SK-N-SH (cell line): ENCODE measurements around the gene SP1. TPM values are rescaled to one million over a fixed set of nuclear protein-coding genes. Genes with fewer than 3 reads are reported as not detected.

ENCODE experiments used
- CTCF ChIA-PET: fragments of 300-600, 350-600 bp; formaldehyde crosslinking; extraction: SDS; loops from one replicate; lab custom pipeline; 2021; lab: Yijun Ruan, JAX
- POLR2A ChIA-PET: fragments of 350-600 bp; sonication (Branson Sonifier 250); formaldehyde crosslinking; extraction: SDS; loops from one replicate; lab custom pipeline; 2020; ENCODE audit warnings: antibody characterized with exemption, inconsistent platforms; lab: Yijun Ruan, JAX
- DNase-seq: peaks from one replicate; pipeline ENCODE4 v3.0.0; 2012
- H2AFZ ChIP-seq: fragments of 200-600 bp; sonication (generic); 2 replicates; pipeline ENCODE4 v1.8.1; 2016; ENCODE audit warnings: antibody characterized with exemption, mild to moderate bottlenecking, low read depth
- H3F3A ChIP-seq: fragments of 200-600 bp; sonication (generic); replicated peaks from 2 replicates; pipeline ENCODE3; 2016; ENCODE audit warnings: antibody characterized with exemption, mild to moderate bottlenecking; ENCODE audit not compliant: insufficient read depth
- H3K27ac ChIP-seq, 2 experiments: fragments of 200-500 bp in 1 of 2; fragments of 200-600 bp in 1 of 2; sonication (Bioruptor generic) in 1 of 2; sonication (generic), shearing (Covaris generic) in 1 of 2; 2 replicates each; pipeline versions ENCODE4 v1.5.1 to v1.6.1; 2014 to 2016; ENCODE audit warnings: low read depth in 2 of 2, inconsistent platforms in 1 of 2, low read length in 1 of 2, mild to moderate bottlenecking in 1 of 2, mixed read lengths in 1 of 2
- H3K27me3 ChIP-seq: fragments of 200-600 bp; sonication (generic), shearing (Covaris generic); 2 replicates; pipeline ENCODE4 v1.6.1; 2016; ENCODE audit warnings: mixed run types; ENCODE audit not compliant: insufficient read depth
- H3K36me3 ChIP-seq, 2 experiments: fragments of 200-500 bp in 1 of 2; fragments of 200-600 bp in 1 of 2; sonication (Bioruptor generic) in 1 of 2; sonication (generic) in 1 of 2; replicated peaks in 1 of 2; 2 replicates each; pipeline versions ENCODE3 to v1.5.1; 2014 to 2016; ENCODE audit warnings: low read length in 1 of 2, mild to moderate bottlenecking in 1 of 2; ENCODE audit not compliant: insufficient read depth in 2 of 2, control insufficient read depth in 1 of 2
- H3K4me1 ChIP-seq, 2 experiments: fragments of 200-500 bp in 1 of 2; fragments of 200-600 bp in 1 of 2; sonication (Bioruptor generic) in 1 of 2; sonication (generic), shearing (Covaris generic) in 1 of 2; 2 replicates each; pipeline versions ENCODE4 v1.5.1 to v1.6.1; 2014 to 2016; ENCODE audit warnings: low read depth in 1 of 2, low read length in 1 of 2, mixed run types in 1 of 2; ENCODE audit not compliant: insufficient read depth in 2 of 2, control insufficient read depth in 1 of 2
- H3K4me2 ChIP-seq: fragments of 200-600 bp; sonication (generic), shearing (Covaris generic); 2 replicates; pipeline ENCODE4 v1.6.1; 2017; ENCODE audit warnings: mixed run types
- H3K4me3 ChIP-seq, 2 experiments: fragments of 200-500 bp in 1 of 2; fragments of 200-600 bp in 1 of 2; sonication (Bioruptor generic) in 1 of 2; sonication (generic), shearing (Covaris generic) in 1 of 2; 2 replicates each; pipeline versions ENCODE4 v1.5.1 to v1.8.1; 2014 to 2016; ENCODE audit warnings: low read depth in 2 of 2, inconsistent platforms in 1 of 2, low read length in 1 of 2, mild to moderate bottlenecking in 1 of 2, mixed read lengths in 1 of 2, moderate library complexity in 1 of 2
- H3K79me2 ChIP-seq: fragments of 200-600 bp; sonication (generic); 2 replicates; pipeline ENCODE4 v1.8.1; 2017; ENCODE audit warnings: mild to moderate bottlenecking; ENCODE audit not compliant: insufficient read depth
- H3K9ac ChIP-seq: fragments of 200-600 bp; sonication (generic); 2 replicates; pipeline ENCODE4 v1.6.1; 2017; ENCODE audit warnings: mixed run types
- H3K9me2 ChIP-seq: fragments of 200-600 bp; sonication (generic); 2 replicates; pipeline ENCODE4 v1.6.1; 2017; ENCODE audit warnings: mixed run types
- H3K9me3 ChIP-seq: fragments of 200-600 bp; sonication (generic); 2 replicates; pipeline ENCODE4 v1.6.1; 2017; ENCODE audit warnings: mixed run types, mild to moderate bottlenecking, moderate library complexity
- H4K20me1 ChIP-seq: fragments of 200-600 bp; sonication (generic); 2 replicates; pipeline ENCODE4 v1.6.1; 2017; ENCODE audit warnings: mild to moderate bottlenecking, mixed run types; ENCODE audit not compliant: insufficient read depth
- CHD2 ChIP-seq: fragments of 150-350 bp; IDR thresholded peaks from 2 replicates; pipeline ENCODE4 v1.6.1; 2018; ENCODE audit warnings: low read length; ENCODE audit not compliant: partially characterized antibody
- ELF1 ChIP-seq: IDR thresholded peaks from 2 replicates; pipeline ENCODE4 v1.4.0; 2012
- EP300 ChIP-seq, 2 experiments: IDR thresholded peaks; 2 replicates each; pipeline versions ENCODE4 v1.4.0 to v1.6.1; 2012; ENCODE audit warnings: borderline replicate concordance in 1 of 2, low read depth in 1 of 2, low read length in 1 of 2
- EZH2phosphoT487 ChIP-seq: fragments of 200-600 bp; sonication (generic); IDR thresholded peaks from 2 replicates; pipeline ENCODE4 v1.6.1; 2017; ENCODE audit warnings: low read depth, mixed run types, mild to moderate bottlenecking, antibody characterized with exemption, moderate library complexity, borderline replicate concordance
- FOSL2 ChIP-seq: IDR thresholded peaks from 2 replicates; pipeline ENCODE4 v1.4.0; 2012; ENCODE audit warnings: low read depth, mild to moderate bottlenecking, moderate library complexity, borderline replicate concordance
- FOXJ3 ChIP-seq: sonication (generic); formaldehyde crosslinking; IDR thresholded peaks from 2 replicates; pipeline ENCODE4 v1.5.1; 2020; ENCODE audit warnings: mild to moderate bottlenecking, missing genetic modification reagents
- GABPA ChIP-seq: IDR thresholded peaks from 2 replicates; pipeline ENCODE4 v1.4.0; 2012; ENCODE audit warnings: low read depth, mild to moderate bottlenecking
- GATA2 ChIP-seq: sonication (generic); formaldehyde crosslinking; IDR thresholded peaks from 2 replicates; pipeline ENCODE4 v1.5.0; 2020; ENCODE audit warnings: mild to moderate bottlenecking, missing genetic modification reagents
- IRF3 ChIP-seq: fragments of 150-350 bp; IDR thresholded peaks from 2 replicates; pipeline ENCODE4 v1.6.1; 2016; ENCODE audit warnings: mild to moderate bottlenecking, low read depth, low read length
- JUND ChIP-seq: IDR thresholded peaks from 2 replicates; pipeline ENCODE4 v1.4.0; 2012
- MAX ChIP-seq: IDR thresholded peaks from 2 replicates; pipeline ENCODE4 v1.4.0; 2012; ENCODE audit warnings: low read depth
- MEF2A ChIP-seq: IDR thresholded peaks from 2 replicates; pipeline ENCODE4 v1.4.0; 2012; ENCODE audit warnings: low read depth, borderline replicate concordance
- NRF1 ChIP-seq: IDR thresholded peaks from 2 replicates; pipeline ENCODE4 v1.6.1; 2012; ENCODE audit warnings: low read depth, mild to moderate bottlenecking, low read length
- PBX3 ChIP-seq: IDR thresholded peaks from 2 replicates; pipeline ENCODE4; 2012
- POLR2AphosphoS5 ChIP-seq: IDR thresholded peaks from 2 replicates; pipeline ENCODE4 v1.6.1; 2012; ENCODE audit warnings: low read depth, low read length
- RCOR1 ChIP-seq: fragments of 150-350 bp; IDR thresholded peaks from 2 replicates; pipeline ENCODE4 v1.6.1; 2017; ENCODE audit warnings: antibody characterized with exemption, low read length
- RFX5 ChIP-seq: IDR thresholded peaks from 2 replicates; pipeline ENCODE4 v1.6.1; 2012; ENCODE audit warnings: mild to moderate bottlenecking, improper control_type of control experiment, low read length
- RXRA ChIP-seq: IDR thresholded peaks from 2 replicates; pipeline ENCODE4 v1.4.0; 2012; ENCODE audit warnings: low read depth, mild to moderate bottlenecking, borderline replicate concordance
- SIN3A ChIP-seq: IDR thresholded peaks from 2 replicates; pipeline ENCODE4 v1.6.1; 2012; ENCODE audit warnings: low read depth, mild to moderate bottlenecking, low read length, moderate library complexity, borderline replicate concordance
- SMC3 ChIP-seq: IDR thresholded peaks from 2 replicates; pipeline ENCODE4 v1.6.1; 2012; ENCODE audit warnings: low read depth, low read length, improper control_type of control experiment
- TAF1 ChIP-seq: IDR thresholded peaks from 2 replicates; pipeline ENCODE4 v1.6.1; 2012; ENCODE audit warnings: low read depth, mild to moderate bottlenecking, low read length, moderate library complexity, borderline replicate concordance
- TCF12 ChIP-seq: IDR thresholded peaks from 2 replicates; pipeline ENCODE4 v1.4.0; 2012
- USF2 ChIP-seq: fragments of 150-350 bp; IDR thresholded peaks from 2 replicates; pipeline ENCODE4 v1.6.1; 2017; ENCODE audit warnings: antibody characterized with exemption, low read length, low read depth, borderline replicate concordance
- YY1 ChIP-seq: IDR thresholded peaks from 2 replicates; pipeline ENCODE4 v1.4.0; 2012; ENCODE audit warnings: low read depth, mild to moderate bottlenecking
- WGBS: methylation state at CpG from one replicate; pipeline ENCODE4 v1.1.6; 2017; ENCODE audit warnings: low lambda C conversion rate; 5-methylcytosine and 5-hydroxymethylcytosine counted together
- polyA plus RNA-seq, 3 experiments: library from polyadenylated mRNA; depleted of rRNA; stranded (reverse); fragments of >200 nt; gene quantifications; 2 replicates each; pipeline ENCODE4 v1.2.3, GENCODE V29; 2012

SP1 gene
- polyA plus RNA-seq, 1 of the 3 experiments (the other 2 are of a cell fraction): 12.9 TPM

- TF ChIP-seq IRF3: no peak
- TF ChIP-seq RCOR1: no peak
- no peak for TF ChIP-seq FOSL2
- TF ChIP-seq MEF2A: no peak
- TF ChIP-seq JUND: no peak
- no peak for TF ChIP-seq USF2
- TF ChIP-seq PBX3: no peak
- no peak for TF ChIP-seq EP300 (IDR thresholded peaks at IDR 0.05; ENCODE audit: borderline replicate concordance in 1 of 2, low read depth in 1 of 2, low read length in 1 of 2)
- TF ChIP-seq FOXJ3: no peak
- peak; percentile 21 for TF ChIP-seq POLR2AphosphoS5
- TF ChIP-seq SMC3: no peak; the same call in 1 of the 2 replicates
- TF ChIP-seq GATA2 (CRISPR knock-in tag): no peak
- TF ChIP-seq RXRA: no peak
- no peak for TF ChIP-seq EZH2phosphoT487
- TF ChIP-seq MAX: no peak; the same call in 1 of the 2 replicates
Observed at GRCh38 chr12:53452159-53453077, 72.4 kb downstream of the SP1 start (continued).

- DNase-seq: no peak
- Histone ChIP-seq H3K79me2 (peaks cover 69% of the 10 kb centered on the region), H3K9me3 (no peaks in the 10 kb centered on the region), H3K27ac (peak overlapping the region in 1 of 2 experiments; percentile 29; a peak in 3 of 4 replicates), H2AFZ (no peak overlapping the region), H3K9me2 (no peaks in the 10 kb centered on the region), H3K36me3 (peaks cover 50 to 60% of the 10 kb centered on the region in 2 experiments), H4K20me1 (peaks cover 66% of the 10 kb centered on the region), H3F3A (peaks cover 21% of the 10 kb centered on the region), H3K4me1 (peaks cover 10 to 13% of the 10 kb centered on the region in 2 experiments; a peak in 3 of 4 replicates), H3K4me2 (peak overlapping the region; percentile 88), H3K4me3 (peak overlapping the region; percentile 68 to 83), H3K9ac (peak overlapping the region; percentile 99), H3K27me3 (no peaks in the 10 kb centered on the region)
- TF ChIP-seq RFX5: no peak
- TF ChIP-seq SIN3A: no peak
- TF ChIP-seq PBX3: no peak
- TF ChIP-seq CHD2: no peak
- no peak for TF ChIP-seq FOXJ3
- no peak for TF ChIP-seq TCF12
- TF ChIP-seq IRF3: no peak
- TF ChIP-seq NRF1: no peak
- TF ChIP-seq POLR2AphosphoS5: no peak
- no peak for TF ChIP-seq YY1
- TF ChIP-seq ELF1: no peak
- no peak for TF ChIP-seq GABPA
- TF ChIP-seq EP300 (IDR thresholded peaks at IDR 0.05; ENCODE audit: borderline replicate concordance in 1 of 2, low read depth in 1 of 2, low read length in 1 of 2): no peak
- TF ChIP-seq TAF1: no peak
- CTCF ChIA-PET: interaction anchor here (0.8 to 2.6 kb wide), 11 partner anchors 10 to 242 kb away, joined by 3 to 10 read pairs (median 5); partner anchors contain the start of gene AAAS
- 28% methylated on average over 6 of the region's 6 CpGs for WGBS
- POLR2A ChIA-PET: interaction anchor here (0.9 to 1.7 kb wide), 7 partner anchors 14 to 109 kb away, joined by 3 to 10 read pairs (median 6); partner anchors contain the start of gene TARBP2
Observed at GRCh38 chr12:53453953-53454640, 74.1 kb downstream of the SP1 start.
